Motor neuron (in vitro differentiated cells): ENCODE results near the gene CRB2. TPM values are rescaled to one million over a fixed set of nuclear protein-coding genes. Genes with fewer than 3 reads are reported as not detected.

Experiments used
- ATAC-seq, 8 experiments: fragments of 200-7000 bp; cut with Tn5 transposase; replicated peaks in 6 of 8; 2 replicates each; pipeline ENCODE4 v1.8.0; 2021; ENCODE audit warnings: mild to moderate bottlenecking in 8 of 8, moderate library complexity in 8 of 8
- H3K27ac ChIP-seq, 2 donors: fragments of 250-450 bp; sonication (Bioruptor Pico); 2 replicates each; pipeline ENCODE4 v1.9.0; 2021; ENCODE audit warnings: antibody characterized with exemption in 2 of 2, mild to moderate bottlenecking in 2 of 2, moderate library complexity in 1 of 2
- H3K4me1 ChIP-seq, 2 donors: fragments of 250-450 bp; sonication (Bioruptor Pico); replicated peaks in 1 of 2; 2 replicates each; pipeline ENCODE4 v1.6.1; 2021; ENCODE audit warnings: antibody characterized with exemption in 2 of 2, mild to moderate bottlenecking in 2 of 2, moderate library complexity in 1 of 2
- H3K4me3 ChIP-seq, 5 donors: fragments of 250-450 bp; sonication (Bioruptor Pico); 2 replicates each; pipeline ENCODE4 v1.9.0; 2021; ENCODE audit warnings: antibody characterized with exemption in 5 of 5, mild to moderate bottlenecking in 5 of 5, moderate library complexity in 4 of 5
- WGBS, 10 experiments: fragments of 450-650 bp; shearing (Covaris generic); methylation state at CpG; one replicate each; pipeline ENCODE4 v1.0.0; 2022; 5-methylcytosine and 5-hydroxymethylcytosine counted together
- in situ Hi-C, 9 experiments: fragments of 400-800 bp; cut with MboI; loops; one replicate each; pipeline ENCODE4 v1.15.0; 2021; ENCODE audit warnings: low sequenced_read_pairs in 9 of 9, low pct_unique_long_range_greater_than_20kb in 2 of 9; ENCODE audit not compliant: unreplicated experiment in 9 of 9
- total RNA-seq, 8 experiments: library from RNA; unstranded; fragments of 300-600 nt; gene quantifications; 2 replicates each; pipeline versions ENCODE4 v1.2.3 to v1.2.4, GENCODE V29; 2022

Gene CRB2
- total RNA-seq, 8 experiments from 2014 or later = 0.20 to 56.9 (median 11.9) TPM

DNA sequence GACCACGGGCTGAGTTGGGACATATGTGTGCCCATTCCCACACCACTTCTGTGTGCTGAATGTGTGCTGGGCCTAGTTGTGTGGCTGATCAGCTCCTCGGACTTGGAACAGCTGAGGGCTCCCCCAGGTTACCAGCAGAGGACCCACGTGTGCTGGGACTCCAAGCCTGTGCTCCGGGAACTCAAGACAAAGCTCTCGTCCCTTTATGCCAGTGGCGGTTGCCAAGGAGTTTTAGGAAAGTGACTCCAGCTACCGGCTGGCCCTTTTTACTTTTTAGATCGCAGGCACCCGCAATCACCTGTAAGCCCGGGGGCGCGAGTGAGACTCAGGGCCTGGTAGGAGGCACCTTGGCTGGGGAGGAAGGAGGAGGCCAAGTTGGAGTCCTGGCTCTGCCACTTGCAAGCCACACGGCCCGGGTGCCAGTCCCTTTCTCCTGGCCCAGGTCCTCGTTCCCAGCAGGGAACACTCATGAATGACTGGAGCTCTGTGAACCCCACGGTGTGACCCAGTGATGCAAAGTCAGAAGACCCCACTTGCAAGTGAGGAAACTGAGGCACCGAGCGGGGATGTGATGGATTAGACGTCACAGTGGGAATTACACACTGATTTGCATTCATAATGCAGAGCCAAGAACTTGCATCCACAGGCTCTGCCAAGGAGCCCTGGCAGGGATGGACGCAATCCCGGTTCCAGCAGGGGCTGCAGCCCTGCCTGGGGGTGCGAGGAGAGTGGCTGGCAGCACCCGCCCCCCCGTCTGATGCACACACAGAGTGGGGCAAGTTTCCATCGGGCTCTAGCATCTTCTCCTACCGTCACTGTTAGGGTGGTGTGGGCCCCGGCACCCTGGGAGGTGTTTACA is 26.9 kb downstream of the CRB2 start:
- no peak overlapping the region for H3K4me3 ChIP-seq
- in situ Hi-C loops = loop anchor here in 1 of 9 experiments (25.0 kb wide), 1 partner anchor 654 kb away; no protein-coding TSS in a partner anchor
- peaks cover 6 to 16% of the 10 kb centered on the region in 2 donors for H3K4me1 ChIP-seq
- no peak for ATAC-seq
- H3K27ac ChIP-seq = no peak overlapping the region
- 70 to 100% (median 95%) methylated on average over 1 to 9 of the region's 27 CpGs; no CpG with 5 or more reads in 1 of the 10 experiments for WGBS, 10 experiments

DNA sequence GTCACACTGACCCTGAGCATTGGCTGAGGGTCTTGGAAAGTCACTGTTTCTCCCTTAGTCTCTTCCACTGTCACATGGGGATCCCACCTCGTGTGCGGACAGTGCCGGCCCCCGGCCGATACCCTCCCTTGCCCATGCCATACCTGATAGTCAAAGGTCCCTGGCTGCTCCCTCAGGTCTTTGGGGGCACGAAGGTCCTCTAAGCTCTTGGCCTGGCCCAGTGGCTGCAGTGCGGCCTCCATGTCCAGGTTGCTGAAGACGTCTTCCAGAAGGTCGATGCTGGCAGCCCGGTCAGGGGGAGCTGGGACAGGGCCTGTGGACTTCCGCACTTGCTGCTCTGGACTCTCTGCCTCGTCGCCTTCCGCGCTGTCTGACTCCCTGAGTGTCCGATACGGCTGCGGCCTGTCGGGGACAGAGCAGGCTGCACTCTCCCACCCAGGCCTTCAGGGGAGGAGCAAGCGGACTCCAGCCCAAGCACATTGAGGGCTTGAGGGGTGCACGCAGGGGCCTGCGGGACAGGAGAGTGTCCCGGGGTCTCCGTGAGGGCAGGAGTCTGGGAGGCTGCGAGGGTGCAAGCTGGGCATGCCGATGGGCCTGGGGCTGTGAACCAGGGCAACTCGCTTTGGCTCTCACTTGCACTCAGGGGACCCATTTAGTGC is 27.6 kb downstream of the CRB2 start:
- in situ Hi-C loops = loop anchor here in 1 of 9 experiments (25.0 kb wide), 1 partner anchor 654 kb away; no protein-coding TSS in a partner anchor
- Histone ChIP-seq H3K27ac (no peak overlapping the region), H3K4me1 (peaks cover 2 to 10% of the 10 kb centered on the region in 2 donors), H3K4me3 (no peak overlapping the region)
- 60 to 100% (median 93%) methylated on average over 1 to 9 of the region's 27 CpGs; no CpG with 5 or more reads in 3 of the 10 experiments for WGBS, 10 experiments
- ATAC-seq = no peak

DNA sequence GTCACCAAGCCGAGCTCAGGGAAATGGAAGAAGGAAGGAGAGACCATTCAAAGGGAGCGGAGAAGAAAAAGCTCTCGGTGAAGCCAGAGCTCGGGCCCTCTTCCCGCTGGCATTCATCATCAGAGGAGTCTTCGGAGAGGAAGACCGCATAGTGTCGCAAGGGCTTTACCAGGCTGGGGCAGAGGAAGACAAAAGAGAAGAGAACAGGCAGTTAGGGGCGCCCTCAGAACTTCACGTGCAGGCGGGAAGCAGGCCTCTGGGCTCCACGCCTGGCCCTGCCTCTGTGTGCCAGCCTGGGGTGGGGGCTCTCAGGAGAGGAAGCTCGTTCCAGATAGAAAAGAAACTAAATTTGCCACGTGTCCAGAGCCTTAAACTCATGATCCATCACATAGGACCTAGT is 31.7 kb downstream of the CRB2 start:
- Histone ChIP-seq H3K27ac (no peak overlapping the region), H3K4me1 (peaks cover 2 to 22% of the 10 kb centered on the region in 2 donors), H3K4me3 (no peak overlapping the region)
- peak in 1 of 8 experiments; percentile 6 for ATAC-seq
- in situ Hi-C loops = loop anchor here in 1 of 9 experiments (25.0 kb wide), 1 partner anchor 650 kb away; no protein-coding TSS in a partner anchor
- WGBS, 10 experiments = 15 to 91% (median 72%) methylated on average over 1 to 13 of the region's 14 CpGs; no CpG with 5 or more reads in 2 of the 10 experiments

DNA sequence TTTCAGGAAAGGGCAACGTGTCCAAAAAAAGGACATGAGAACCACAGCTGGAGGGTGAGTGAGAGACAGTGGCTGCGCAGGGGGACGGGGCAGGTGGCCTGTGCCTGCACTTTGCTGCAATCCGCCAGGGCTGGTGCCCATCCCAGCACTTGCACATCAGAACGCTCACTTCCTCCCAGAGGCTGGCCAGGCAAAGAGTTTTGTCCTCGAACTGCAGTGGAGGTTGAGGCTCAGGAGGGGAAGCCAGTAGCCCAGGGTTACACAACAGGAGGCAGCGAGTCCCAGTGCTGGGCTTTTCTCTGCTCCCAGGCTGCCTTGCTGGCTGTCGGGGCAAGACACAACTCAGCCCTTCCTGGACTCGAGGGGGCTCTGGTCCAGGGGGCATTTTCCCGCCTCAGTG is 33.1 kb downstream of the CRB2 start:
- 33 to 90% (median 71%) methylated on average over 1 to 8 of the region's 10 CpGs; no CpG with 5 or more reads in 4 of the 10 experiments for WGBS, 10 experiments
- ATAC-seq = peak in 3 of 8 experiments; percentile 5 to 12 (median 6)
- Histone ChIP-seq H3K27ac (no peak overlapping the region), H3K4me1 (peaks cover 2 to 20% of the 10 kb centered on the region in 2 donors), H3K4me3 (no peak overlapping the region)
- in situ Hi-C loops = loop anchor here in 1 of 9 experiments (25.0 kb wide), 1 partner anchor 648 kb away; no protein-coding TSS in a partner anchor

DNA sequence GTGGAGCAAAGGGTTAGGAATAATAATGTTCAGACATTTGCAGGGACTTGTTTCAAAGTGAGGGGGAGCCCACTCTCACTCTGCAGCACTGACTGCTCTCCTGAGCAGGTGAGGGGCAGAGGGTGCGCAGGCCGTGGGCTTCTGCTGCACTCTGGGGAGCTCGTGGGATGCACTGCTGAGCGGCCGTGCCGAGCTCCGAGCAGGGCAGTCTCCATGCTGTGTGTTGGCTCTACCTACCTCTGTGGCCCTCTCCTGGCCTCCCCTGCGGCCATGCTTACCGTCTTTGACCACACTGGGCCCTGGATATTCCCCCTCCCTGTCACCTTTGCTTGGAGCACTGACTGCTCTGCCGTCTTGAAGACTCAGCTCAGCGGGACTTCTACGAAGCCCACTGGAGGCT is 33.7 kb downstream of the CRB2 start:
- in situ Hi-C loops = loop anchor here in 1 of 9 experiments (25.0 kb wide), 1 partner anchor 648 kb away; no protein-coding TSS in a partner anchor
- ATAC-seq = peak in 2 of 8 experiments; percentile 2 to 25
- H3K27ac ChIP-seq = no peak overlapping the region
- peaks cover 2 to 23% of the 10 kb centered on the region in 2 donors for H3K4me1 ChIP-seq
- H3K4me3 ChIP-seq = no peak overlapping the region
- 32 to 75% (median 68%) methylated on average over 2 to 12 of the region's 12 CpGs; no CpG with 5 or more reads in 3 of the 10 experiments for WGBS, 10 experiments

DNA sequence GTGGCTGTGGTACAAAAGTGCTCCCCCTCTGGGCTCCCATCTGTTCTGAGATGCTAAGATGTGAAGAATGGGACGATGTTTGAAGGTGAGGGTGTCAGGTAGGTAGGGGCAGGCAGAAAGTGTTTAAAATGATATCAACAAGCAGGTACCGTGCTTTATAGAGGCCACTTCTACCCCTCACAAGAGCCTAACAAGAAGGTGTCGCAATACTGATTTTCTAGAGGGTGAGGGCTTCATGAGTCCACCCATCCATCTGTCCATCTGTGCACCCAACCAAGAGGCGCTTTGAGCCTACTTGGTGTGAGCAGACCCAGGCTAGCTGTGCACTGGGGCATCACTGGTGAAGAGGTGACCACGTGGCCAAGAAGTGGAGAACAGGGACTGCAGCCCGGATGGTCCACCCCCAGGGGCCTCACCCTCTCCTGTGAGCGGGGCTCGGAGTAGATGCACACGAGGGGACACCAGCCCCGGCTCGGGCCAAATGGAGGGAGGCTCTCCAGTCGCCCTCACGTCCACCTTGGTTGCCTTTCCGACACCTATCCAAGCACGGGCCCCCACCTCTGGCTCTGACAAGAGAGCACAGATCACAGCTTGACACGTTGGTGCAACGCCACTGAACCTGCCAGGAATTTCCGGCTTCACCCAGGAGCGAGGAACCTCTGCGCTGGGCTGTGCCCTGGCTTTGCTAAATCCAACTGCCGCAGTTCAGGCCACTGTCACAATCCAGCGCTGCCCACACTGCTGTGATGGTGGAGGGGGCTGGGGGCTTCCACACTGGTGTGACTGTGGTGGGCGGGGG is 34.5 kb downstream of the CRB2 start:
- H3K4me1 ChIP-seq = peaks cover 9 to 30% of the 10 kb centered on the region in 2 donors
- in situ Hi-C loops = loop anchor here in 1 of 9 experiments (25.0 kb wide), 1 partner anchor 647 kb away; no protein-coding TSS in a partner anchor
- ATAC-seq = no peak
- 87 to 93% methylated on average over 3 to 5 of the region's 23 CpGs; no CpG with 5 or more reads in 8 of the 10 experiments for WGBS, 10 experiments
- no peak overlapping the region for H3K27ac ChIP-seq
- H3K4me3 ChIP-seq = no peak overlapping the region

DNA sequence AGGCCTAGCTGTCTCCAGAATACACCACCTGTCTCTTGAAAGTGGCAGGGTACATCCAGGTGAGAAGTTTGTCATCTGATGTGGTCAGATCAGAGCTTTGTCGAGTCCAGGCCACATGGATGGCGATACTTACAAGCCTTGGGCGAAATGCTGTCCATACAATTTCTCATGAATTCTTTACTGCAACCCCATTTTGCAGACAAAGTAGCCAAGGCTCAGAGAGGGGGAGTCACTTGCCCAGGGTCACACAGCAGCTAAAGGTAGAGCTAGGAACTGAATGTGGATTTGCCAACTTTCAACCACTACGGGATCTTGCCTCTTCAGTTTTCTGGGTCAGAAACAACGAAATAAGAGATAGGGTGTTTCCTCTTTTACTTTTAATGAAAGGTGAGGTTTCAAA is 35.2 kb downstream of the CRB2 start:
- 63 to 100% (median 80%) methylated on average over 1 to 5 of the region's 5 CpGs; no CpG with 5 or more reads in 1 of the 10 experiments for WGBS, 10 experiments
- ATAC-seq = no peak
- Histone ChIP-seq H3K27ac (no peak overlapping the region), H3K4me1 (peaks cover 13 to 33% of the 10 kb centered on the region in 2 donors), H3K4me3 (no peak overlapping the region)
- in situ Hi-C loops = loop anchor here in 1 of 9 experiments (25.0 kb wide), 1 partner anchor 646 kb away; no protein-coding TSS in a partner anchor

DNA sequence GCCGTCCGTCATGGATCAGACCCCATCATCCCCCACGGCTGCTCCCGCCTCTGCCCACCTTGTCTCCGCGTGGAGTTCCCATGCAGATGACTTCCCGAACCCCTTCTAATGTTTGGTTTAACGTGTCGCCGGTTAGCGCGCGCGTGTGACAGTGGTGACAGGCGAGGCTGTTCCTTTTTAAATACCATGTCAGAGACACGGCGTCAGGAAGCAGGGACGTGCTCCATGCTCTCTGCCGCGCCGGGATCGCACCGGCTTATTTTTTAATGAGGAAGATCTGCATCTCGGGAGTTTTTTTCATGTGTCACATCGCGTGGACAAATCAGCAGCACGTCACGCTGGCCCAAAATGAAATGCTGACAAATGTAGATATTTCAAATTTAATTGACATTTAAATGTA is 35.9 kb downstream of the CRB2 start:
- WGBS, 10 experiments = 75 to 100% (median 92%) methylated on average over 2 to 28 of the region's 28 CpGs; no CpG with 5 or more reads in 2 of the 10 experiments

DNA sequence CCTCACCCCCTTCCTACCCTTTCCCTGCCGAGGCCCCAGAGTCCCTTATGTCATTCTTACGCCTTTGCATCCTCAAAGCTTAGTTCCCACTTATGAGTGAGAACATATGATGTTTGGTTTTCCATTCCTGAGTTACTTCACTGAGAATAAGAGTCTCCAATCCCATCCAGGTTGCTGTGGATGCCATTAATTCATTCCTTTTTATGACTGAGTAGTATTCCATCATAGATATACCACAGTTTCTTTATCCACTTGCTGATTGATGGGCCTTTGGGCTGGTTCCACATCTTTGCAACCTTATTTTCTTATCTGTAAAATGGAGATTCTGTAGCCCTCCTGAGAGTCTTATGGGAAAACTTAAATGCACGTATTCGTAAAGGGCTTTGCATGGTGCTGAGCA is 36.8 kb downstream of the CRB2 start:
- H3K4me1 ChIP-seq = peaks cover 13 to 28% of the 10 kb centered on the region in 2 donors
- WGBS, 10 experiments = 77 to 100% (median 100%) methylated on average over 1 to 4 of the region's 4 CpGs
- no peak overlapping the region for H3K4me3 ChIP-seq
- H3K27ac ChIP-seq = no peak overlapping the region
- no peak for ATAC-seq
- in situ Hi-C loops = loop anchor here in 1 of 9 experiments (25.0 kb wide), 1 partner anchor 644 kb away; no protein-coding TSS in a partner anchor

More for the DNA sequence above, 35.9 kb downstream of the CRB2 start:
- Histone ChIP-seq H3K4me1 (peaks cover 13 to 33% of the 10 kb centered on the region in 2 donors), H3K27ac (no peak overlapping the region), H3K4me3 (no peak overlapping the region)
- in situ Hi-C loops = loop anchor here in 1 of 9 experiments (25.0 kb wide), 1 partner anchor 645 kb away; no protein-coding TSS in a partner anchor
- no peak for ATAC-seq

DNA sequence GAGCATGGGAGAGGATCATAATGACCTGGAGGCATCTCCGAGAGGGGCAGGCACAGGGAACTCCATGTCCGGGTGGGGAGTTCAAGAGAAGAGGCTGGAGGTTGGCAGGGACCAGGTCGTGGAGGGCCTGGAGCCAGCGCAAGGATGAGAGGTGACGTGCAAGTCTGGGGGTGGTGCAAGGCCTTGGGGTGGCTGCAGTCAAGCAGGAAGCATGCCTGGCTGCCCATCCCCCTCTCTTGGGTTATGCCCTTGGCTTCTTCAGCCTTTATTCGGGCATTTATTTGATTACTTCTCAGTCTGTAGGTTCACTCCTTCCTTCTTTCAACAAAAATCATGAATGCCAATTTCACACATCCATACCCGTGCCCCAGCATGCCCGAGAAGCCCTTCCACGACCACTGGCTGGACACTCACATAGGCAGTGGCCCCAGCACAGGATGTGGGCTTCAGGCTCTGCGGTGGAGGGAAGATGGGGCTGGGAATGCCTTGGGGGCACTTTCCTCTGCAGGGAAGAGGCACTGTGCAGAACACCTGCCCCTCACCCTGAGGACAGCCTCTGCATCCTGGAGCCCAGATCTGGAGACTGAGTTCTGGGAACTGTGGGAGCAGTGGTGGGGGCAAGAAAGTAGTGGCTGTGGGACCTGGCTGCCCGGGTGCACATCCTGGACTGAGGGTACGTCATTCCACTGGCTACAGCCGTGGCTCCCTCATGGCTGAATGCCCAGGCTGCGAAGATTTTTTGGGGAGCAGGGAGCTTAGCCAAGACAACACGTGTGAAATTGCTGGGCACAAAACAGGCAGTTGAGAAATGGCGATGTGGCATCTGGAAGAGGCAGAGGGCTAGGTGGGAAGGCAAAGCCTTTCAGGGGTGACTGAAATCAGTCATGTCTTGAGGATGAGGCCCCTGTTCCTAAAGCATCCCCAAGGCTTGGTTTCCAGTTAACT is 38.6 kb downstream of the CRB2 start:
- H3K4me3 ChIP-seq = no peak overlapping the region
- in situ Hi-C loops = loop anchor here in 1 of 9 experiments (25.0 kb wide), 1 partner anchor 643 kb away; no protein-coding TSS in a partner anchor
- H3K27ac ChIP-seq = peak overlapping the region in 1 of 2 donors; percentile 20
- peaks cover 10 to 21% of the 10 kb centered on the region in 2 donors for H3K4me1 ChIP-seq
- ATAC-seq = no peak
- WGBS, 10 experiments = 60 to 94% (median 78%) methylated on average over 1 to 12 of the region's 16 CpGs; no CpG with 5 or more reads in 2 of the 10 experiments

DNA sequence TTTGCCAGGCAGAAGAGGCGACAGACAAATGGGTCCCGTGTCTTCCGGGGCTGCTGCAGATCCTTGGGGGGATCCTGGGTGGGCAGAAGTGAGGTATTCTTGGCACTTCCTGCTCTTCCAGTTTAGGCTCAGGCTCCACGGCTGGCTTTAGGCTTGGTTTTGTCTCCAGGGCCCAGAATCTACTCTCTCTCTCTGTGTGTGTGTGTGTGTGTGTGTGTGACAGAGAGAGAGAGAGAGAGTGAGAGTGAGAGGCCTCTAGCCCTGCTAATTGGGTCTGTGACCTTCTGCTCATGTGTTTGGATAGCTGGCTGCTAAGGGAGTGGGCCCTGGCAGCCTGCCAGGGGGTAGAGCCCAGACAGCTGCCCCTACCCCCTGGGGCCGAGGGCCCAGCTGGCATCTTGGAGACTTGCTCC is 39.3 kb downstream of the CRB2 start:
- 14 to 75% (median 60%) methylated on average over 1 to 2 of the region's 5 CpGs; no CpG with 5 or more reads in 5 of the 10 experiments for WGBS, 10 experiments
- Histone ChIP-seq H3K4me1 (peaks cover 10 to 14% of the 10 kb centered on the region in 2 donors), H3K27ac (peak overlapping the region in 1 of 2 donors; percentile 20), H3K4me3 (no peak overlapping the region)
- in situ Hi-C loops = loop anchor here in 1 of 9 experiments (25.0 kb wide), 1 partner anchor 642 kb away; no protein-coding TSS in a partner anchor
- ATAC-seq = peak in 7 of 8 experiments; percentile 41 to 83 (median 79)
